DMS79 treated with DMSO at 0.1 percent for 48 hours (cell line): ENCODE results near the gene CNOT4.
"Not testable (repeated sequence)": the region's sequence is repeated elsewhere in the genome, so short reads cannot be mapped to it uniquely, and the experiment has no call there.

ENCODE experiments used
- DNase-seq: peaks from one replicate; lab custom pipeline; 2025; lab: John Stamatoyannopoulos, UW

CNOT4 gene

DNA sequence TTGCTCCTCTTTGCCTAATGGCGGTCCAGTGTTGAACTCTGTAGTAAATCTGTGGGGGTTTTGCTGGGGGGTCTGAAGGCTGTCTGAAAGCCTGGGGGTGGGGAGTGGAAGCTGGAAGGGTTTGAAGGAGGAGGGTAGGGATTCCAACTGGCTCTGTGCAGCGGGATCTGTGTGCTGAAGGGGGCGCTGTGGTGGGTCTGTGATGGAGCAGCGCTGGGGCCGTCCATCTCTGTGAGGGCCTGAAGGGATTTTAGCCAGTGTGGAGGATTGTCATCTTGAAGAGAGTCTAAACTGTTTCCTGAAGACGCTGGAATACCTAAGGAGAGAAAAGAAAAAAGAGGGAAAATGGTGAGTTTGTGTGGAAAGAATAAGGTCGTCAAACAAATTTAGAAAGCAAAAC lies 147.0 kb downstream of the CNOT4 start:
- no peak for DNase-seq

DNA sequence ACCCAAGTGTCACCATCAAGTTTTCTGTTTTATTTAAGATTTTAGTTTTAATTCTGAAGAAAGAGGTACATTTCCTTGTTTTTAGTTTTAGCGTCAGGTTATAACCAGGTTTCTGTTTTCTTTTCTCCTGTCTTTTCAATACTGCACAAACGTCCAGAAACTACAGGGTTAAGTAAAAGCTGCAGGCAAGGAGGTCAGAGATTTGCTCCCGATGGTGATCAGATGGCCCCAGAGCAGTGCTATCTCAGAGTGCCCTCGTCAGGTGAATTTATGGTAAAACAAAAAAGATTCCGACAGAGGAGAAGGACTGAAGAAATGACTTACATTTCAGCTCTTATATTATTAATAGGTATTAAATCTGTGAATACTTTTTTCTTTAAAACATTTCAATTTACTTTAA lies 148.1 kb downstream of the CNOT4 start:
- DNase-seq = no peak

DNA sequence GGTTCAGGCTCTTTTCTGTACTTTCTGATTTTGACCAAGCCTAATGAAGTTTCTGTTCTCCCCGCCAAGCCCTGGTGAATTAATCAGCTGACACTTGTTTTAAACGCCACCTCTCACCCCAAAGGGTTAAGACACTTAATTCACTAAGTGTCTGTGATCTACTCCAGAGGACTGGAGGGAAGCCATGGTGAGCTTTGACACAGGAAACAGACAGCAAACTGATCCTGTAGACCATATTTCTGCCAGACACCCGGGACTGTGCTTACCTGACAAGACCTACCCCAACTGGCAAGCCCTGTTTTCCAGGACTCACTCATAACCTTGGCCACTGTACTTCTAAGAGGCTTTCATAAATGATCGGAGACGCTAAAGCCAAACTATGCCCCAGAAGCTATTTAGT lies 150.3 kb downstream of the CNOT4 start:
- DNase-seq = no peak

DNA sequence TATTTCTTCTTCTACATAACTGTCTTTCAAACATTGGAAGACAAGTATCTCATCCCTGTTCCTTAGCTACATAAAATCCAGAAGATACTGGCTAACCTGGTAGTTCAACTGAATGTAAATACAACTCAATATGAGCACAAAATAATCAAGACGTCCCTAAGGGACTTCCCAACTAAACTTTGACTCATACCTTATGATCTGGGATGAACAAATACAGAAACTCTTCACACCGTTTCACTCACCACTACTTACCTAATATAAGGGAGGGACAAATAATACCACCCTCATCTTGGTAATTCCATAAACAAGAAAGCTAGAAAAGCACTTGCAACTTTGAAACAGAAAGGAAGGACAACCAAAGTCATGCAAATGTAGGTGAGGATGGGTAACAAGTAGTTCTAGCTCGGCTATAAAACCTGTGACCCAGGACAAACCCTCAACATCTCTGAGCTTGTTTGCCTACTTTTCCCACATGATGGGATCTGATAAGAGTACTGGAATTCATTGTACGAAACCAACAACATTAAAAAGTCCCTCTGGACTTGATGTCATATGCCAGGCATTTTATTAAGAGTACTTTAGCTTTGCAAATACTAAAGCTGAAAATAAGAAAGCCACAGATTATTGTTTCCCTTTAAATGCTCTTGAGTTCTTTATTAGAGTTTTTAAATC lies 154.4 kb downstream of the CNOT4 start:
- DNase-seq = no peak

DNA sequence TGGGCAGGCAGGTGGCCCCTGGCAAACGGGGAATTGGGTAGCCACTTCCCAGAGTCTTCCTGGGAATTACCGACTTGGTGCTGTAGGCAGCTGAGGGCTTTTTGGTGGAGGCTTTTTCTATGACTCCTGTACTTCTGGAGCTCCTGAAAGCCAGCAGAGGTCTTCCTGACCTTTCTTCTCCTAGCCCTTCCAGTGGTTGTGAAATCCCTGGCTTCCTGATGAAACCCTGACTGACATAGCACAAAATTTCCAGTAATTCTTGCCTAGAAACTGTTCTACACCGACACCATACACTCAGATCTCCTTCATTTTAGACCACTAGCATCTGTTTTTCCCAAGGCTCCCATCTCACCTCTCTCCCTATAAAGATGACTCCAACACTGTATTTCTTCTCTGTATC lies 156.1 kb downstream of the CNOT4 start:
- DNase-seq = no peak

DNA sequence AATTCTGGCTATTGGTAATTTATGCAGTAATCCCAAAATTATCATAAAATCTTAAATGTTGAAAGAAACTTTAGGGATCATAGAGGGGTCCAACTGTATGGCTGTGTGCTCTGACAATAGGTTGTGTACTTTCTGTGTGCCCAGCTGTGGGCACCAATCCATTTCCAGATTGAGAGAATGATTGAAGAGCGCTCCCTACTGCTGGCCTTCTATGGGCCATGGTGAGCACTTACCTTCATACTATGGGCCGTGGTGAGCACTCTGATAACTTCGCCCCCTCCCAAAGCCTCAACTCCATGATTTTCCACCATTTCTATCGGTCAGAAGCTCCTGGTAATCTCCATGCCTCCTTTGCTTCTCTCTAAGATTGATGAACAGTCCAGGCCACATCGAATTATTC lies 157.6 kb downstream of the CNOT4 start:
- no peak for DNase-seq

DNA sequence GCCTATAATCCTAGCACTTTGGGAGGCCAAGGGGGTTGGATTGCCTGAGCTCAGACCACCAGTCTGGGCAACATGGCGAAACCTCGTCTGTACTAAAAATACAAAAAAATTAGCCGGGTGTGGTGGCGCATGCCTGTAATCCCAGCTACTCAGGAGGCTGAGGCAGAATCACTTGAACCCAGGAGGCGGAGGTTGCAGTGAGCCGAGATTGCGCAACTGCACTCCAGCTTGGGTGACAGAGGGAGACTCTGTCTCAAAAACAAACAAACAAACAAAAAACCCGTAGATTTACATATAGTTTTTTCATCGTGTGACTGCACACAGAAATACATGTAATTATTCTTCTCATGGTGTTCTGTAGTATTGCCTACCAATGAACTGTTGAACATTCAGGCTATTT lies 158.8 kb downstream of the CNOT4 start:
- not testable (repeated sequence) for DNase-seq

DNA sequence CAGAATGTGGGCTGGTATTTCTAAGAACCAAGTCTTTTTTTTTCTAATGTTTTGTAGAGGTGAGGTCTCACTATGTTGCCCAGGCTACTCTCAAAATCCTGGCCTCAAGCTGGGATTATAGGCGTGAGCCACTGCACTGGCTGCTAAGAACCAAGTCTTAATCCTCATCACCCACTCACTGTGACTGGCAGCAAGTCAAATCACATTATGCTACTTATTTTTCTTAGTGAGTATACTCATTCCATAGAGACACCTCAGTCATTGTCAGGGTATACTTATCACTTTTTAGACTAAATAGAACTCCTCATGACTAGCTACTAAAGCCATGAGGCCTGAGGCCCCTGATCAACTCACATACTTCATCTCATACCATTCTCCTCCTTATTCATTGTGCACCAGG lies 160.2 kb downstream of the CNOT4 start:
- no peak for DNase-seq

DNA sequence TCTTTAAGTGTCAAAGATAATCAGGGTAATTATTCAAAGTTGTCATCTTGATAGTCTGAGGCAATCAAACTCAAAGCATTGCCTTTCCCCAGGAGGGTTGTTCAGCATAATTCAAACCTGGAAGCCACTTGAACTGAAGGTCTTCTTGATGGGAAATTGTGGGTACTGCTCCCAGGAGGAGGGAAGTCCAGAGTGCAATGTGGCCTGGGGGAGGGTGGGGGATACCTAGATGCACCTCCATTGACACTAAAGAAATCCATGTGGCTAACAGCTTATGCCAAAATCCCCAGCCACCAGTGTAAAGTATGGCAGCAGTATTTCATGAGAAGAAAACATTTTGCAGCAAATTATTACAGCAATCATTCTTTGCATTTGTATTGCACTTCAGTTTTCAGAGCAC lies 161.4 kb downstream of the CNOT4 start:
- no peak for DNase-seq

DNA sequence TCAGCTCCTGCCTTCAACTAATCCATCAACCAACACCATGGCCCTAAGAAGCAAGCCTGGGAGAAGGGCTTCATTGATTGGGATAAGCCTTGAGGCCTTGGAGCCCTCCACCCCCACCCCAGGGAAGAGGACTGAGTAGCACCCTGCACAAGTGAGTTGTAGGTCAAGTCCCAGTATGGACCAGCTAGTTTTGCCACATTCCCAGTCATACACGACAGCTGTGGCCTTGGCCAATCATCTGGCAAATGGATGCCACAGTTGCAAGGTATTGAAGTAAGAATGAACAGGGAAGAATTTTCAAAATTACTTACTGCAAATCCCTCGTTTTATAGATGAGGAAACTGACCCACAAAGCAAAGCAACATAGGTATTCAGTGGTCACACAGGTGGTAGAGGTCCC lies 166.5 kb downstream of the CNOT4 start:
- DNase-seq = no peak

DNA sequence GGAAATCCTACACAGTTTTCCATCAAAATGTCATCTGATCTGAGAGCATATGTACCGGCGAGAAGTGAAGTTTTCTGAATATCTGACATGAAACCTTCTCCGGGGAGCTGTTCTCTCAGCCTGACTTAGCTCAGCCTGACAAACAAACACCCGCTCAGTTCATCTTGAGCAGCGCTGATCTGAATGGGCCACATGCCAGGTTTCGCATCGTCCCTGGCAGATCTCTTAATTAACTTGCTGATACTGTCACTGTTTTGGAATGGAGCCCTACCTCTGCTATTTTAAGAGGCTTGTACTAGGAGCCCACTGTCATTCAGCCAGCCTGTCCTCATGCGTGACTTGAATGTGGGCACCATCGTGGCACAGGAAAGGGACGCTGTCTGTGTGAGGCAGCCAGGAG lies 167.0 kb downstream of the CNOT4 start:
- DNase-seq = peak; percentile 74

DNA sequence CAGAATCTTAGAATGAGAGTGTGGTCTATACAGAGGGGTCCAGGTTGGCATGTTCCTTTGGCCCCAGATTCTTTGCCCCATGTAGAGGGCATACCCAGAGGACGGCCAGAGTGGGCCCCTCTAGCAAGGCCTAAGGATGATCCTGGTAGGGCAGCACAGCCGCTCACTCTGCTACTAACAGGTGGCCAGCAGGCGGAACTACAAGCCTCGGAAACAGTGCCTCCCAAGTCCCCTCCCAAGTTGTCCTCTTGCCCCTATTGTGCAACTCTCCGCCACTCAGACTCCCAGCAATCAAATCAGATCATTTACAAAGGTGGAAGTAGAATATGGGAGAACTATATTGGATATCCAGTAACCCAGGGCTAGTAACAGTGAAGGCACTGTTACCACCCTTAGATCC lies 168.9 kb downstream of the CNOT4 start:
- no peak for DNase-seq

DNA sequence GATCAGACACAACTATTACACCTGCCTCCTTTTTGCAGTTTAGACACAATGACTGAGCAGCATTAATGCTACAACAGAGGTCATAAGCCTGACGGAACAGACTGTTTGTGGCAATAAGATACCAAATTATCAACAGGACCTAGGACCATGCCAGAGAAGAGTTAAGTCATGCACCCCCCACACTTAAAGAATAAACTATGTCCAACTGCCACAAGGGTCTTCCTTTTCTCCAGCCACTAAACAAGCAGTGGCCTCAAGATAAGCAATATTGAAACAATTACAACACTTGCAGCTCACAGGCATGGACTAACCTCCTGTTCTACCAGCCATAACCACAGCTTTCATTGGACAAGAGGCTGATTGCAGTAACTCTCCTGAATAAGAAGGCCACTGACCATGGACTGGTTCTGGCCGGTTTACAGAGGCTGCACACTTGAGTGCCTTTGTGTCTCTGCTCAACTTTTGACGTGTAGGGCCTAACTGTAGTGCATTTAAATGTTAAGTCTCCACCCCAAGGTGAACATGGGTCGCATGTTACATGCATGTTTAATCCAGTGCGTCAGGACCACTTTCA lies 171.8 kb downstream of the CNOT4 start:
- no peak for DNase-seq

DNA sequence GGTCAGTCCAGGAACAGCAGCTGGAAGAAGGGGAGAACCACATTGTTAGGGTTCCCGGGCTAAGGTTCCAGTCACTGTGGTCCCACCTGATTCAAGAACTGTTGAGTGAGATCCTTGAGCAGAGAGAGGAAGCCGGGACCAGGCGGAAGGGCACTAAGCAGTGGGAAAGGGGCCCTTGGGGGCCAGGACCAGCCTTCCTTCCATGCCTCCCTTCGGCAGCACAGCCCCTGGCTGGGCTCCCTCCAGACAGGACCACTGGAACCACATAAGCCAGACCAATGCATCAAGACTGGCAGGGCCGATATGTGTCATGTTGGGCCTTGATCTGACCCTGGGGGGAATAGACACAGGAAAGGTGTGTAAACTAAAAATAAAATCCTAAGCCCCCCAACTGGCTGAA lies 172.4 kb downstream of the CNOT4 start:
- no peak for DNase-seq

DNA sequence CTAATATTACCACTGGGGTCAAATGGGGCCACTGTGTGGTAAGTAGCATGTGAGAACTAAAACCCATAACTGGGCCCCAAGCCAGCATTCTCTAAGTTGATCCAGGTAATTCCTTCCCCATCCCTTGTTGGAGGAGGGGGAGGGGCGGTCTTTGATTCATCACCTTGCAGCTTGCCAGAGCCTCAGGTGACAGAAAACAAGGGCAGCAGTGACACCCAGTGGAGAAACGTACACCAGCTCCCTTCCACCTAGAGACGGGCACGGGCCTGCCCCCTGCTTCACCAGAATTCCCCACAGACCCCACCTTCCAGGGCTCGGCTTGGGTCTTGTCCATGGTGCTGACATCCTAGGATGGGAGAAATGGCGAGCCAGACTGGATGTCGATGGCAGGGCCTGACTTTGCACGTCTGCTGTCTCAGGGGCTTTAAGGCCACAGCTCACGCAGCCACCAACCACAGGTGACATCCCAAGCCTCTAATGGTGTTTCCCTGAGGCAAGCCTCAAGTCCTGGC lies 174.2 kb downstream of the CNOT4 start:
- peak; percentile 94 for DNase-seq

DNA sequence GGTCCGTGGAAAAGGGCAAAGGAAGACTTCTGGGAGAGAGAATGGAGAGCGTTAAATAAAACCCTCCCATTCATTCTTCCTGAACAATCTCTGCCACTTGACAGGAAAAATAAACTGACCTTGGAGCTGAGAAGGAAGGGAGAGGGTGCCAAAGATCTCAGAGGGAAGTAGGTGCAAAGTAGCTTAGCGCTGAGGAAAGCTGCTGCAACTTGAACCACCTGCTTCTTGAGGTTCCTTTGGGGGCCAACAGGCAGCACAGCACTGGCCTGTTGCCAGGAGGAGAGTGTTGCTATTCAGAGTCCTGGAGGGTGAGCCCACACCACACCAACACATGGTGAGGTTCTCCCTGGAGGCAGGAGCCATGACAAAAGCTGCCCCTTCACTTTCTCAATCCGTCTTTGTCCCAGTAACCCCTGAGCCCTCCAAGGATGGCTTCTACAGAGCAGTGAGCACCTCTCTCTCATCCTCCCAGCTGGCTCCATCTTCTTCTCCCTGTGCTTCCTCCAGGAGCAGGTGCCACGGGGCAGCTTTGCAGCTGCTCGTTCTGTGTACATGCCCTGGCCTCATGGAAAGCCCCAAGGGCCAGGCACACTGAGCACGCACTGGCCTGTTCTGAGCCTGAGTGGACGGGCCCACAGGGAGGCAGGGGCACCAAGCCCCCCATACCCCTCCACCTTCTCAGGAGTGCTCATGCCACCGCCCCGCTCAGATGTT lies 174.9 kb downstream of the CNOT4 start:
- DNase-seq = peak; percentile 91

DNA sequence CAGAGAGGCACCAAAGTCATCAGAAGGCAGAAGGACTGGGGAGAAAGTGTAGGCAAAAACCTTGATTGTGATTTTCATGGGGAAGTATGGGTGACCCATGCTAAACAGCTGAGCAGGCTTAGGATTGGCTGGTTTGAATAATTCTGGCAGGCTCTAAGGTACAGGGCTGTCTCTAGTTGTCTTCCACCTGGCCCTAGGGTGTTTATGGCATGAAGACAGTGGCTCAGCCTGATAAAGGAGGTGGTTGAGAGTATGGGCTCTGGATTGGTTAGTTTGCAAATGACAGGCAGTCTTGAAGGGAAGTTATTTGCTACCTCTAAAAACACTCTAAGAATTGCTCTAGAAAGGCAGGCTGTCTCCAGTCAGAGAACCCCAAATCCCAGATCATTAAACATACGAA lies 176.0 kb downstream of the CNOT4 start:
- DNase-seq = no peak

DNA sequence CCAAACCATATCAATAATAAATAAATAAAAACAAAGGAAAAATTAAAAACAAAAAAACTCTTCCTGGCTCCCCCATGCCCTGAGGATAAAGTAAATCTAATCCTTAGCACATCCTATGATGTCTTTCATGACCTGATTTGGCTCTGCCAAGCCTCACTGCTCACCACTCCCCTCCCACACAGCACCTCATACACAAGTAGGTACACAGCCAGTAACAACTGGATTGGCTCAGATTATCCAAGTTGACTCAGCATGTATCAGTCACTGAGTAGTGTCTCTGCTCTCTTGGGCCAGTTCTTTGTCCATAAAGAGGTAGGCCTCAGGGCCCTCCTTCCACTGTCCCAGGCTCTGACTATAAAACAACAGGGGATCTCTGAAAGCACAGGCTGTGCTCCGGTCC lies 176.7 kb downstream of the CNOT4 start:
- DNase-seq = peak; percentile 24

DNA sequence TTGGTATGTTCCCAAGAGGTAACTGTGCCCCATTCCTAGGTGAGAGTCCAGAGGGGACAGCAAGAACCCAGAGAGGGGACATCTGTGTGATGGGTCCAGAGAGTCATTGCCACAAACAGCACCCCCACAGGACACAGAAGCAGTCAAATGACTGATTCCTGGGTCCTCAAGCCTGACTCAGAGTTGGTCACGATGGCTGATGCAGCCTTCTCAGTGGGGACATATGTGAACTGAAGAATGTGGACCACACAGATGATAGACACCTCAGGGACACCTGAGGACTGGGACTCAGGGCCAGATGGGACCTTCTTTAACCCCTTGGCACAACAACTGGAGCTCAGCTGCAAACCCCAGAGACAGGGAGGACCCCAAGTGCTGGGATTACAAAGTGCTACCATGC lies 179.8 kb downstream of the CNOT4 start:
- DNase-seq = no peak

DNA sequence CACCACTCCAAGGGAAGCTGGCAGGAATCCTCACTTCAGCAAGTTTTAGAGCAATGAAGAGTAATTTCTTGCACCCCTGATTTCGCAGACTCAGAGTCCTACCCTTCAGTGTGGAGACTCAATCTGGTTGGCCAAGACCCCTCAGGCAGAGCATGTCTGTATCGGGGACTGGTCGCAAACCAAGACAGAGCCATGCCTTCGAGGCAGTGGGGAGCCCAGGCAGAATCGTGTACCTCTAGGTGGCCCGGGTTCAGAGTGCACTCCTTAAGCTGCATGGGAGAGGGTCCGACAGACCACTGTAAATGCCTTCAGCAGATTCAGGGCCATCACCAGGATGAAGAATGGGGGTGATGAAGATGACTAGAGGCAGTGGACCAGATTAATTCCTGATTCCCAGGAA lies 181.4 kb downstream of the CNOT4 start:
- DNase-seq = no peak

DNA sequence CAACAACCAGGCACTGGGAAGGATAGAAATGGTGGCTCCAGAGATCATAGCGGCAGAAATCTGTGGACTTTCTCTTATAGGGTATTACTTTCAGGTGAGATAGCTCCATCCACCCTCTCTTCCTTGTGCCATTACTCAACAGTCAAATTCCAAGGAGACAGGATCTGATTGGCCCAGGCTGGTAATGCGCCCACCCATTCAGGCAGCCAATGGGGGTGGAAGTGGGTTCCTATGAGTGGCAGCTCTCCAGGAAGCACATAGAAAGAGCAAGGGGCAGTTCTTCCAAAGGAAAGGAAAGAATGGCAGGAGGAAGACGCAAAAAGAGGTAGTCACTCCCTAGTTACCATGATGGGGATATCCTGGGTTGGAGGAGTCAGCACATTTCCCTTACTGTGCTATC lies 181.8 kb downstream of the CNOT4 start:
- no peak for DNase-seq

DNA sequence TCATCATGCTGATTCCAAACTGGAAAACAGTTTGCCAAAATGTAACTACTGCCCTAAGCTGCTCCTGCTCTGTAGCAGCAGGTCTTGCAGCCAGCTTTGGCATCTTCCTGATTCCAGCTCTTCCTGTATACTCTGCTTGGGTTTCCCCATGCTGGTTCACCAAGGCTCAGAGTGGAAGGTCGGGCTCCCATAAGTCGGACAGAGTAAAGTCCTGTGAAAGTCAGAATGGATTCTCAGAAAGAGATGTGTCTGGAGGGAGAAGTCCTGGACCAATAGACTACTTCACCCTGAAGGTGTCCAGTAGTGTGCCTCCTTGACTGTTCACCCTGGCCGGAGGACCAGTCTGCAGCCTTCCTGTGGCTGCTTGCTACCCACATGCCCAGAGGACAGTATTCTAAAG lies 182.4 kb downstream of the CNOT4 start:
- no peak for DNase-seq

DNA sequence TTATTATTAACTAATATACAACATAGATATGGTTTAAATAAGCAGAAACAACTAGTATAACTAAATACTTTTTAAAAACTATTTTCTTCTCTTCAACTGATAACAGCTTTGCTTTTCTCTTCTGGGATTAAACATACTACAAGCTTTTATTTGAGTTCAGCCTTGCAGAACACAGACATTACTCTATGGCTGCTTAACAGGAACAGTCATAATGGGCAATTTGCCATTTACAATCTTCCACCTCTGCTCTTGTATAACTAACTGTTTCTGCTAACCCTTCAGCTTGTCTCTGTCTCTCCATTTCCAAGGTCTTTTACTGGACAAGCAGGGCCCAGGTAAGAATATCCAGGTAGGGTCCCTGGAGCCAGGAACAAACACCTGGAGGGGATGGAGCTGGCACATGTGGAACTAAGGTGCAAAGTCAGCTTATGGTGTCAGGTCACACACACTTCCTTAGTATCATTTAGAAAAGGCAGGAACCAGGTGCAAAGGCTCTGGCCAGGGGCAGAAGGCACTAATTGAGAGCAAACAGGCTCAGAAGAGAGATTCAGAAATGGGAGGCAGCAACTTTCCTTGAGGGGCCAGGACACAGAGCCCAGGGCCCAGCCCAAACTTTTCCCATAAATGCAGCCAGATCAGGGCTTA lies 183.1 kb downstream of the CNOT4 start:
- DNase-seq = peak; percentile 85
